Pancreas (tissue), 10 donors: ENCODE data around the gene CHD9. TPM values are rescaled to one million over a fixed set of nuclear protein-coding genes. Genes with fewer than 3 reads are reported as not detected.
A peak's percentile ranks its signal among the peaks of the same experiment; 100 is the strongest.

ENCODE experiments used
- ATAC-seq, 4 donors: fragments of 200-7000 bp; cut with Tn5 transposase; one replicate each; pipeline versions ENCODE4 v1.8.0 to v1.9.1; 2020; ENCODE audit warnings: mild to moderate bottlenecking in 4 of 4, moderate library complexity in 4 of 4
- DNase-seq, 6 donors: peaks; one replicate each; pipeline ENCODE4 v3.0.0-alpha.2; 2020
- FAIRE-seq: peaks from 2 replicates; lab custom pipeline; 2012; peaks lifted over from hg19 to GRCh38; lab: Jason Lieb, UNC
- H3K27ac ChIP-seq, 4 donors: fragments of 200-600 bp; sonication (generic); 1 replicate in 3 of 4; 2 replicates in 1 of 4; pipeline versions ENCODE4 v1.5.0 to v1.8.0; 2020
- H3K27me3 ChIP-seq, 4 donors: fragments of 200-600 bp; one replicate each; pipeline ENCODE4 v1.8.0; 2021
- H3K36me3 ChIP-seq, 3 donors: fragments of 200-600 bp; sonication (generic) in 1 of 3; one replicate each; pipeline versions ENCODE4 v1.5.0 to v1.8.0; 2020 to 2021
- H3K4me1 ChIP-seq, 3 donors: fragments of 200-600 bp; one replicate each; pipeline ENCODE4 v1.8.0; 2021
- H3K4me3 ChIP-seq, 4 donors: fragments of 200-600 bp; sonication (generic) in 2 of 4; one replicate each; pipeline versions ENCODE4 v1.5.0 to v1.8.0; 2020 to 2021
- H3K9me3 ChIP-seq, 4 donors: fragments of 200-600 bp; one replicate each; pipeline ENCODE4 v1.8.0; 2021
- CTCF ChIP-seq, 4 donors: fragments of 200-600 bp; sonication (generic) in 3 of 4; IDR thresholded peaks; one replicate each; pipeline versions ENCODE4 v1.5.0 to v1.8.0; 2021; ENCODE audit warnings: antibody characterized with exemption in 4 of 4
- WGBS, 2 donors: extraction: QIAGEN DNeasy Blood & Tissue Kit; methylation state at CpG; one replicate each; pipeline ENCODE4 v1.1.7; 2013; 5-methylcytosine and 5-hydroxymethylcytosine counted together
- intact Hi-C, 3 donors: fragments of 100-400 bp; cut with DNase I; formaldehyde crosslinking; loops; one replicate each; pipeline versions ENCODE4 v1.11.1 to v1.14.2; 2022
- polyA plus RNA-seq, 2 donors: library from polyadenylated mRNA; stranded (reverse); fragments of 200-250 nt; gene quantifications; one replicate each; pipeline ENCODE4 v1.2.3, GENCODE V29; 2013
- total RNA-seq, 6 donors: library from RNA; stranded (reverse); fragmentation: NEBNext Ultra II Directional in 4 of 6; extraction: Animal tissue kit (Norgen Biotek cat#: 25700) in 4 of 6; gene quantifications; one replicate each; pipeline versions ENCODE4 v1.2.1 to v1.2.4, GENCODE V29; 2021 to 2023
- donor health status: healthy with polysubstance abuse.
- donor health status: DM: no; HTN: no; CAD: no; lungs with moderate emphysema.
- donor health status: DM: no; HTN: no; CAD: no.
- donor health status: control.
- donor health status: control.
- donor health status: Bipolar disorder and iron deficiency.
- donor health status: DM: yes; HTN: yes; CAD: no.
- donor health status: DM: no; HTN: no; CAD: no.
- donor health status: DM: no; HTN: no; CAD: no.
- donor health status: DM: yes; HTN: yes; CAD: no.

The CHD9 gene
- total and polyA plus RNA-seq, 8 donors: 7.2 to 40.9 (median 30.1) TPM

GRCh38 chr16:53220585-53220984 lies 165.8 kb downstream of the CHD9 start:
- Histone ChIP-seq H3K27me3 (no peaks in the 10 kb centered on the region), H3K9me3 (no peaks in the 10 kb centered on the region), H3K36me3 (peaks cover 0 to 7% (median 0%) of the 10 kb centered on the region in 3 donors), H3K4me1 (peaks cover 8 to 33% (median 22%) of the 10 kb centered on the region in 3 donors), H3K4me3 (no peak overlapping the region), H3K27ac (no peak overlapping the region)
- 93 to 97% methylated on average over 2 of the region's 2 CpGs for WGBS, 2 donors
- DNase-seq (no peak), FAIRE-seq (no peak), ATAC-seq (peak in 3 of 4 donors; percentile 56 to 57 (median 56))
- no peak for TF ChIP-seq CTCF (IDR thresholded peaks at IDR 0.05)
- intact Hi-C loops: no loop called here

- no peaks in the 10 kb centered on the region for H3K27me3 ChIP-seq
- ATAC-seq: peak in 2 of 4 donors; percentile 39 to 42
- H3K9me3 ChIP-seq: no peaks in the 10 kb centered on the region
- H3K4me1 ChIP-seq: peaks cover 6 to 16% (median 8%) of the 10 kb centered on the region in 3 donors
- intact Hi-C loops: no loop called here
- FAIRE-seq: no peak
- no peak overlapping the region for H3K27ac ChIP-seq
- TF ChIP-seq CTCF (IDR thresholded peaks at IDR 0.05): no peak
- peaks cover 0 to 47% (median 12%) of the 10 kb centered on the region in 3 donors for H3K36me3 ChIP-seq
- no peak for DNase-seq
- no peak overlapping the region for H3K4me3 ChIP-seq
- WGBS, 2 donors: 77 to 82% methylated on average over 2 of the region's 2 CpGs
Observed at GRCh38 chr16:53224951-53225533, 170.3 kb downstream of the CHD9 start.

GRCh38 chr16:53232826-53233529 lies 178.2 kb downstream of the CHD9 start:
- Histone ChIP-seq H3K27me3 (no peaks in the 10 kb centered on the region), H3K4me1 (no peaks in the 10 kb centered on the region), H3K9me3 (no peaks in the 10 kb centered on the region), H3K4me3 (no peak overlapping the region), H3K27ac (no peak overlapping the region), H3K36me3 (peaks cover 0 to 63% (median 11%) of the 10 kb centered on the region in 3 donors)
- ATAC-seq (no peak), FAIRE-seq (no peak), DNase-seq (no peak)
- WGBS, 2 donors: 90% methylated on average over 3 of the region's 3 CpGs
- no peak for TF ChIP-seq CTCF (IDR thresholded peaks at IDR 0.05)
- intact Hi-C loops: no loop called here

- no peak for TF ChIP-seq CTCF (IDR thresholded peaks at IDR 0.05)
- H3K9me3 ChIP-seq: no peaks in the 10 kb centered on the region
- peaks cover 0 to 62% (median 9%) of the 10 kb centered on the region in 3 donors for H3K36me3 ChIP-seq
- no peak overlapping the region for H3K27ac ChIP-seq
- no peak overlapping the region for H3K4me3 ChIP-seq
- intact Hi-C loops: no loop called here
- no peaks in the 10 kb centered on the region for H3K4me1 ChIP-seq
- 81 to 82% methylated on average over 2 of the region's 2 CpGs for WGBS, 2 donors
- DNase-seq (no peak), ATAC-seq (no peak), FAIRE-seq (no peak)
- no peaks in the 10 kb centered on the region for H3K27me3 ChIP-seq
Observed at GRCh38 chr16:53234836-53235235, 180.0 kb downstream of the CHD9 start.

- WGBS, 2 donors: 79 to 90% methylated on average over 3 of the region's 3 CpGs
- intact Hi-C loops: no loop called here
- no peak overlapping the region for H3K27ac ChIP-seq
- peaks cover 0 to 53% (median 5%) of the 10 kb centered on the region in 3 donors for H3K36me3 ChIP-seq
- FAIRE-seq: no peak
- H3K27me3 ChIP-seq: no peaks in the 10 kb centered on the region
- no peaks in the 10 kb centered on the region for H3K9me3 ChIP-seq
- no peak for ATAC-seq
- no peak overlapping the region for H3K4me3 ChIP-seq
- TF ChIP-seq CTCF (IDR thresholded peaks at IDR 0.05): no peak
- DNase-seq: no peak
- no peaks in the 10 kb centered on the region for H3K4me1 ChIP-seq
Observed at GRCh38 chr16:53235851-53236250, 181.1 kb downstream of the CHD9 start.
